K562 (cell line): ENCODE data around the gene KLHL29. TPM values are rescaled to one million over a fixed set of nuclear protein-coding genes. Genes with fewer than 3 reads are reported as not detected.

Experiments
- ATAC-seq: fragments of 200-7000 bp; cut with Tn5 transposase; 3 replicates; pipeline ENCODE4 v1.9.1; 2020; ENCODE audit warnings: moderate library complexity
- BruUV-seq: library from RNA; stranded (reverse); fragments of 400-500 nt; replicated peaks from 2 replicates; lab custom pipeline; 2021; lab: Mats Ljungman, UMichigan
- CTCF ChIA-PET: fragments of 300-600 bp; formaldehyde crosslinking; extraction: SDS; loops from one replicate; lab custom pipeline; 2021; ENCODE audit warnings: low intra/inter-chr PET ratio; lab: Yijun Ruan, JAX
- POLR2A ChIA-PET: fragments of 300-600, 350-650 bp; sonication (Branson Sonifier 250); formaldehyde crosslinking; extraction: SDS; loops from one replicate; lab custom pipeline; 2021; ENCODE audit warnings: antibody characterized with exemption, inconsistent platforms; lab: Yijun Ruan, JAX
- DNase-seq, 4 experiments: peaks; one replicate each; pipeline versions ENCODE4 v3.0.0 to v3.0.0-alpha.2; 2011 to 2018; ENCODE audit warnings: low spot score in 3 of 4, mixed read lengths in 3 of 4; ENCODE audit errors: extremely low read depth in 1 of 4
- FAIRE-seq: peaks from 2 replicates; lab custom pipeline; 2011; peaks lifted over from hg19 to GRCh38; lab: Jason Lieb, UNC
- H2AFZ ChIP-seq: 2 replicates; pipeline ENCODE4 v1.6.0; 2011; ENCODE audit warnings: low read depth, low read length, control low read depth, inconsistent platforms
- H3K27ac ChIP-seq: fragments of 200-600 bp; 3 replicates; pipeline ENCODE4 v1.8.0; 2011; ENCODE audit warnings: low read depth, mild to moderate bottlenecking, control low read depth, inconsistent platforms, low read length, moderate library complexity, mixed read lengths; ENCODE audit errors: extremely low read depth
- H3K27me3 ChIP-seq, 2 experiments: fragments of 300-600 bp in 1 of 2; 2 replicates in 1 of 2; 3 replicates in 1 of 2; pipeline versions ENCODE4 v1.6.0 to v1.8.0; 2011; ENCODE audit warnings: inconsistent platforms in 2 of 2, low read length in 2 of 2, mild to moderate bottlenecking in 1 of 2, mixed read lengths in 1 of 2, moderate library complexity in 1 of 2; ENCODE audit not compliant: control insufficient read depth in 2 of 2, insufficient read depth in 2 of 2
- H3K36me3 ChIP-seq: fragments of 300-600 bp; 3 replicates; pipeline ENCODE4 v1.8.0; 2011; ENCODE audit warnings: mild to moderate bottlenecking, low read length, inconsistent platforms; ENCODE audit not compliant: control insufficient read depth, insufficient read depth
- H3K4me1 ChIP-seq, 2 experiments: fragments of 200-600 bp in 1 of 2; replicated peaks in 1 of 2; 2 replicates in 1 of 2; 3 replicates in 1 of 2; pipeline versions ENCODE4 v1.5.1 to v1.8.0; 2011; ENCODE audit warnings: inconsistent platforms in 2 of 2, low read length in 2 of 2, mild to moderate bottlenecking in 1 of 2, mixed read lengths in 1 of 2, moderate library complexity in 1 of 2; ENCODE audit not compliant: control insufficient read depth in 2 of 2, insufficient read depth in 2 of 2
- H3K4me2 ChIP-seq: 2 replicates; pipeline ENCODE4 v1.6.1; 2011; ENCODE audit warnings: low read length, control low read depth, inconsistent platforms, mixed read lengths; ENCODE audit not compliant: insufficient read depth
- H3K4me3 ChIP-seq: fragments of 200-600 bp; sonication (generic), shearing (Covaris generic); 2 replicates; pipeline ENCODE4 v1.5.1; 2016; ENCODE audit warnings: control low read depth, inconsistent platforms
- H3K79me2 ChIP-seq: fragments of 200-600 bp; 3 replicates; pipeline ENCODE4 v1.8.0; 2011; ENCODE audit warnings: low read length, inconsistent platforms; ENCODE audit not compliant: control insufficient read depth, insufficient read depth
- H3K9ac ChIP-seq, 2 experiments: 2 replicates each; pipeline versions ENCODE4 v1.6.0 to v1.6.1; 2011; ENCODE audit warnings: low read depth in 2 of 2, low read length in 2 of 2, control low read depth in 1 of 2, inconsistent platforms in 1 of 2, mild to moderate bottlenecking in 1 of 2, mixed read lengths in 1 of 2; ENCODE audit not compliant: insufficient read depth in 1 of 2
- H3K9me1 ChIP-seq: one replicate; pipeline ENCODE4 v1.6.0; 2011; ENCODE audit warnings: inconsistent platforms, mild to moderate bottlenecking, low read length, moderate library complexity; ENCODE audit not compliant: control insufficient read depth, insufficient read depth
- H3K9me3 ChIP-seq: replicated peaks from 2 replicates; pipeline ENCODE4 v1.5.1; 2011; ENCODE audit warnings: low read depth, low read length, inconsistent platforms; ENCODE audit not compliant: control insufficient read depth, insufficient read depth
- H4K20me1 ChIP-seq: replicated peaks from 2 replicates; pipeline ENCODE4 v1.6.1; 2011; ENCODE audit warnings: low read length, inconsistent platforms, mixed read lengths; ENCODE audit not compliant: control insufficient read depth, insufficient read depth
- CLOCK ChIP-seq: fragments of 250-450 bp; sonication (Bioruptor Pico); IDR thresholded peaks from 2 replicates; pipeline ENCODE4 v1.4.0; 2020; ENCODE audit warnings: mild to moderate bottlenecking, moderate library complexity, borderline replicate concordance
- NR1H2 ChIP-seq: sonication (generic); formaldehyde crosslinking; IDR thresholded peaks from 2 replicates; pipeline ENCODE4 v1.4.0; 2020; ENCODE audit warnings: mild to moderate bottlenecking, missing genetic modification reagents
- RNF2 ChIP-seq: sonication (generic); IDR thresholded peaks from 2 replicates; pipeline ENCODE4 v1.6.1; 2016
- WGBS: fragments of 100-300 bp; shearing (Covaris generic); methylation state at CpG from one replicate; pipeline ENCODE4 v1.1.6; 2016; ENCODE audit warnings: low coverage, mixed read lengths; ENCODE audit not compliant: insufficient coverage; ENCODE audit errors: missing lambda C conversion rate; 5-methylcytosine and 5-hydroxymethylcytosine counted together
- in situ Hi-C: fragments of 300-500 bp; cut with MboI; formaldehyde crosslinking; loops from 4 replicates; pipeline ENCODE4 v1.15.0; 2018; ENCODE audit warnings: inconsistent platforms, mixed read lengths
- intact Hi-C: fragments of 100-400 bp; cut with micrococcal nuclease; formaldehyde crosslinking; loops from 2 replicates; pipeline ENCODE4 v1.14.2; 2022
- polyA plus RNA-seq, 8 experiments: library from polyadenylated mRNA; depleted of rRNA in 4 of 8; stranded (reverse) in 5 of 8; unstranded in 3 of 8; fragments of >200 nt; fragmentation: Nextera tagmentation in 2 of 8; fragmentation: Illumina TruSeq in 1 of 8; extraction: Ambion mirVana in 2 of 8; extraction: Trizol in 1 of 8; gene quantifications; 2 replicates each; pipeline versions ENCODE4 v1.2.1 to v1.2.3, GENCODE V29; 2011 to 2014; ENCODE audit warnings: inconsistent platforms in 1 of 8, missing spikeins in 1 of 8
- total RNA-seq, 7 experiments: library from RNA; depleted of rRNA in 6 of 7; stranded (reverse); fragments of >200 nt in 6 of 7; fragmentation: Illumina TruSeq in 2 of 7; extraction: Trizol in 2 of 7; gene quantifications; 2 replicates each; pipeline versions ENCODE4 v1.2.1 to v1.2.3, GENCODE V29; 2011 to 2021; ENCODE audit warnings: low replicate concordance in 1 of 7

Gene KLHL29
- total and polyA plus RNA-seq, 9 of the 15 experiments (the other 6 are each of a cell fraction or from before 2014, with no cell fraction given): 0.03 to 0.31 (median 0.08) TPM; not detected in 1

- TF ChIP-seq CLOCK: no peak
Measured at GRCh38 chr2:23452853-23453420, 68.0 kb downstream of the KLHL29 start (continued).

- peaks cover 4 to 36% of the 10 kb centered on the region in 2 experiments; a peak in 4 of 5 replicates for H3K27me3 ChIP-seq
- in situ Hi-C loops (no loop called here), intact Hi-C loops (no loop called here)
- H3K9ac ChIP-seq: no peak overlapping the region
- CTCF ChIA-PET: no interaction called here
- H3K4me3 ChIP-seq: no peak overlapping the region
- WGBS: 2% methylated on average over 8 of the region's 8 CpGs
- no peak for FAIRE-seq
- 0 out of 2 replicates have a peak, but pooled peaks have one; percentile 4 for TF ChIP-seq RNF2
- no peak for TF ChIP-seq NR1H2 (CRISPR knock-in tag)
- TF ChIP-seq, all 486 proteins: peak for 1
- Histone ChIP-seq H2AFZ (no peak overlapping the region), H3K4me1 (peaks cover 0 to 6% of the 10 kb centered on the region in 2 experiments; a peak in 1 of 5 replicates), H3K27ac (no peak overlapping the region), H4K20me1 (no peaks in the 10 kb centered on the region), H3K9me1 (no peaks in the 10 kb centered on the region), H3K9me3 (no peaks in the 10 kb centered on the region), H3K36me3 (no peaks in the 10 kb centered on the region), H3K79me2 (no peaks in the 10 kb centered on the region), H3K4me2 (no peak overlapping the region)
- ATAC-seq: no peak
- POLR2A ChIA-PET: no interaction called here
- BruUV-seq: no TSS peak
- no peak for DNase-seq
Measured at GRCh38 chr2:23453432-23453831, 68.5 kb downstream of the KLHL29 start.
